GM18519 (cell line): ENCODE data around the gene IL4R.
"Not testable (repeated sequence)": the region's sequence is repeated elsewhere in the genome, so short reads cannot be mapped to it uniquely, and the experiment has no call there.

Source experiments
- ATAC-seq: cut with Tn5 transposase; IDR thresholded peaks from one replicate; pipeline ENCODE4 v1.9.1; 2021; ENCODE audit warnings: mild to moderate bottlenecking, moderate library complexity; ENCODE audit not compliant: unreplicated experiment, low FRiP score

IL4R gene

DNA sequence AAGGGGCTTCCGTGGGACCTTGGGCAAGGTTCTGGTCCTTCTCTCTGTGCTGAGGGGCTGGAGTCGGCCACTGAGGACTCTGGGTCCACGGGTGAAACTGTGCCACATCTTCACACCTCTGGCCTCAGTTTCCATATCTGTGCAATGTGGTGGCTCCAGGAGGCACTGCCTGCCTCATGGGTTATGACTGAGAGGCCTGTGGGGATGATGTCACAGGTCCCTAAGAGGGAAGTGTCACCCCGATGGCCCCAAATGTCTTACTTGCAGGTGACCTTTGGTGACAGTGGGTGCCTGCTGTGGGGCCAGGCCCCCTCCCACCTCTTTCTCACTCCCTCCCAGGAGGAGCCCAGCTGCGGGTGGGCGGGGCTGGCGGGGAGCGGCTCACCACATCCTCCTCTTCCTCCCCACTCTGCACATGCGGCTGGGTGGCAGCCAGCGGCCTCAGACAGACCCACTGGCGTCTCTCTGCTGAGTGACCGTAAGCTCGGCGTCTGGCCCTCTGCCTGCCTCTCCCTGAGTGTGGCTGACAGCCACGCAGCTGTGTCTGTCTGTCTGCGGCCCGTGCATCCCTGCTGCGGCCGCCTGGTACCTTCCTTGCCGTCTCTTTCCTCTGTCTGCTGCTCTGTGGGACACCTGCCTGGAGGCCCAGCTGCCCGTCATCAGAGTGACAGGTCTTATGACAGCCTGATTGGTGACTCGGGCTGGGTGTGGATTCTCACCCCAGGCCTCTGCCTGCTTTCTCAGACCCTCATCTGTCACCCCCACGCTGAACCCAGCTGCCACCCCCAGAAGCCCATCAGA is 88.2 kb downstream of the IL4R start, which contains the start of gene IL21R:
IL21R (plus strand) TSS at position 407 of the 801 bp plus-strand sequence. CDS start 27,898 bp downstream, outside the sequence.
- peak; percentile 41 for ATAC-seq

DNA sequence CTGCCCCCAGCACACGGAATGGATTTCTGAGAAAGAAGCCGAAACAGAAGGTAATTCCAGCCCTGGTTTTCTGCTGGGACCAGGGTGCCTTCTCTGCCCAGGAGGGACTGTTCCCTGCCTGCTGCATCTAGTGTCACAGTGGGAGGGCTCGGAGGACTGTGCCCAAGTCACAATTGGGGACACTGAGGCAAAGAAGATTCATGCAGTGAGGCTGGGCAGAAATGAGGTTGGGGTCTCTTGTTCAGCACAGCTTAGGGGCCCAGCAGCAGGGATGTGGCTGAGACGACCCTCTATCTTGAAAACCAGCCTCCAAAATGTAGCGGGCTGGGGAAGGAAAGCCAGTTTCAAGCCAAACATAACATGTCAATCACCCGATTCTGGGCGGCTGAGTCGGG is 88.8 kb downstream of the IL4R start:
- ATAC-seq, result no peak

DNA sequence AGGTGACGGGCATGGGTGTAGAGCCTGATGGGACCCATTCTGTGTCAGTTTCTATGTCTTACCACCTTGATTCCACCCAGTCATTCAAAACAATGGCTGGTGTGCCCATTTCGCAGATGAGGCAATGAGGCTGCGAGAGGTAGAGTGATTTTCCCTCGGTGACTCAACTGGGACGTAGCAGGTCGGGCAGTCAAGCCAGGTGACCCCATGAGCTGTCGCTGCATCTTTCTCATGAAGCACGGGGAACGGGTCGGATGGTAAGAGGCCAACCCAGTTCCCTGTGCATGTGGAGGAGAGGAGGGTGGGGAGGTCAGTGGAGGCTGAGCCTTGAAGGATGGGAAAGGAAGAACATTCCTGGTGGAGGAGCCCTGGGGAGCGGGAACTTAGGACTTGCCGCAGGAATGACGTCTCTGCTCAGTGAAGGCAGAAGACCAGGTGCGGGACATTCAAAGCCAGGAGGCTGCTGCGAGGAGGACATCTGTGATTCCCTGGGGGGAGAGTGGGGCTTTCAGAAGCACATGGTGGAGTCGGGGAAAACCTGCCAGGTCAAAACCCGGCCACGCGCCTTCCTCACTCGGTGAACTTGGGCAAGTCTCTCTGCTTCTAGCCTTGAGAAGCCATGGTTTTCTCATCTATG is 89.3 kb downstream of the IL4R start:
- ATAC-seq, result no peak

DNA sequence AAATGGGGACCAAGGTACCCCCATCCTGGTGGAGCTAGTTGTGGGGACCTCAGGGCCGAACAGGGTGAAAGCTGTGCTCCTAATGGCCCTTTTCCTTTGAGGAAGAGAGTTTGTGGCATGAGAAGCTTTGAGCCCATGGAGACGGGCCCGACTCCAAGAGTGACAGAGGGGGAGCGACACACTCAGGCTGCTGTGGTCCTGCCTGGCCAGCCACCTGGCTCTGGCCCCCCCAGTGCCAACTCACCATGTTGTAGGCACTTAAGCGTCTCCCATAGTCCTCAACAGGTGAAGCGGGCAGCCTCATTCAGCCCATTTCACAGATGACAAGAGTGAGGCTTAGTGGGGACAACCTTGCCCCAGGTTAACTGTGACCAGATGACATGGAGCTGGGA is 89.8 kb downstream of the IL4R start:
- ATAC-seq, result no peak

DNA sequence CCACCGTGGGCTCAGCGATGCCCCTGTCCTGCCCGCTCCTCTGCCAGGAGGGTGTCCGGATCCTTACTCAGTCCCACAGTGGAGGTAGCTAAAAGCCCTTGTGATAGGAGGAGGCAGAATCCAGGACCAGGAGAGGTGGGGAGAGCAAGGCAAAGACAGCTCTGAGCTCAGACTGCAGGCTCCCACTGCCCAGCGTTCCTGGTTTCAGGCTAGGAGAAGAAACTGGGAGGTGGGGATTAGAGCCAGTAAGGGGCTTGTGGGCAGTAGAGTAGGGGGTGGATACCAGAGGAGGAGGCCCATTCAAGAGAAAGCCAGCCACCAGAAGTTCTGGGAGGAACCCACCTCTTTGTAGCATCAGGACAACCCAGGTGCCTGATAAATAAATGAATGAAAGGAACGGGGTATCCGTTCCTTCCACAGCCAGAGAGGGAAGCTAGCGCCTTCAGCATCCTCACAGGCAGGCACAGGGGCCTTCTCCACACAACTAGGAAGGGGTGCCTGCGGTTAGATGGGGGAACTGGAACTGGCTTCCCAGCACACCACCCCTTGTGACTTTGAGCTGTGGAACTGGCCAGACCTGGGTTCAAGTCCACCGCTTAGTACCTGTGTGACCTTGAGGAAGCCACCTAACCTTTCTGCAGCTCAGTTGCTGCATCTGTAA is 90.5 kb downstream of the IL4R start:
- no peak for ATAC-seq

DNA sequence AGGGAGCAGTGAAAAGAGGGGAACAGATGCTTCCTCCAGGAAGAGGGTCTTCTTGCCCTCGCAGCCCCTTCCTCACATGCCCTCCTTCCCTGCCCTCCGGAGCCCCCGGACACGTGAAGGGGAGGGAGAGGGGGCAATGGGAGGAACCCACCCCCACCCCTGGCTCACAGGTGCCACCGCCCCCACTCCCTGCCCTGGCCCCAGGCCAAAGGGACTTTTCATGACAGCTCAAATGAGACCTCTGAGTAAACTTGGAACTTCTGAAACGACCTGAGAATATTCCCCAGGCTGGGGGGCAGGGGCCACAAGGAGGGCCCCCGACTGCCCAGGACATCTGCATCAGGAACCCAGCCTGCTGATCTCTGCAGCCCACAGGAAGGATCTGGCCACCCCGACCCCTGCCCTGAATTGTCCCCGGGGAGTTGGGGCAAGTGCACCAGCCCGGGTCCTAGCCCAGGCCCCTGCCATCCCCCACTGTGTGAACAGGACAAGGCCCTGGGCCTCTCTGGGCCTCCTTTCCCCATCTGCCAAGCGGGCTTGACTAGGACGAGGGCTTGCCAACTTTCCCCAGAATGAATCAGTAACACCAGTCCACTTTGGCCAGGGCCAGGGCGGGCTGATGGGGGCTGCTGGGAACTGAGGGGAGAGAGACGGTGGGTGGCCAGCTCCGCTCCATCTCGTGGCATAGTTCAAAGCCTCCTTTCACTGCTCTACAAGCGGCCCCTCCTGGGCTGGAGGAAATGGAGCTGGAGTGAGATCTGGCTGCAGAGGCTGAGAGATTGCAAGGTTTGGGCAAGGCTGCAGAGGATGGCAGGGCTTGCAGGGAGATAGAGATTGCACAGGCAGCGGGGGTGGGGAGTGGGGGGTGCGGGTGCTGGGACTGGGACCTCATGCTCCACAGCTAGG is 92.0 kb downstream of the IL4R start:
- ATAC-seq, result no peak

DNA sequence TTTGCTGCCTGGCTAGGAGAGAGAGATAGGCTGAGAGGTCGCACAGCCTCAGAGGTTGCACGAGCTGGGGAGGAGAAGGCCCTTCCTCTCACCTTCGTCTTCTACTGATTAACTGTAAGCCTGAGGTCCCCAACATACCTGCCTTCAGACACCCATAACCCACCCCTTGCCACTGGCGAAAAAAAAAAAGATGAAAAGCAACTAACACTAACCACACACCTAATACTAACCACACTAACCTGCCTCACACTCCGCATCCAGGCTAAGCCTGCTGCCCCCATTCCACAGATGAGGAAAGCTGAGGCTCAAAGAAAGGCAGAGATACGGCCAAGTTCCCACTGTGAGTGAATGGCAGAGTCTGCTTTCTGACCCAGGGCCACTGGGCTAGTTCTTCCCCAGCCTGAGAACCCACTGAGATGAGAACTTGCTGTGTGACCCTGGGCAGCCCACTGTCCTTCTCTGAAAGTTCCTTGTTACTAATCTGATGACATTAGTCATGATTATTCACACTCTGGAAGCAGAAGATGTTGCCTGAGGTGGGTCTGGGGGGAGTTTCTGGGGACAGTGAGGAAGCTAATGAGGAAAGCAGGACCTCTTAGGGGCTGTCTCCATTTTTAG is 92.8 kb downstream of the IL4R start:
- ATAC-seq, result no peak

DNA sequence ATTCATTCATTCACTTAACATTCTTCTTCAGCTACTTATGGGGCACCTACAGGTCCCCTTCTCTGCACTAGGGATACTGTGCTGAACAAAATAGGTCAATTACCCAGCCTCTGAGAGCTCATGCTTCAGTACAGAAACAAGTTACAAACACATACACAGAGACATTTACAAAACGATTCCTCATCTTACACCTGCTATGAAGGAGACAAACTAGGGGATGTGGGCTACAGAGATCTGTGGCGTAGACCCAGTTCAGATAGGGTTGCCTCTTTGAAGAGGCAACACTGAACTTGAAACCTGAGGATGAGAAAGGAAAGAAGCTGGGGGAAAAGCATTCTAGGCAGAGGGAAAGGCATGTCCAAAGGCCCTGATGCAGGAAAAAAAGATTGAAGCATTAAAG is 93.4 kb downstream of the IL4R start:
- no peak for ATAC-seq

DNA sequence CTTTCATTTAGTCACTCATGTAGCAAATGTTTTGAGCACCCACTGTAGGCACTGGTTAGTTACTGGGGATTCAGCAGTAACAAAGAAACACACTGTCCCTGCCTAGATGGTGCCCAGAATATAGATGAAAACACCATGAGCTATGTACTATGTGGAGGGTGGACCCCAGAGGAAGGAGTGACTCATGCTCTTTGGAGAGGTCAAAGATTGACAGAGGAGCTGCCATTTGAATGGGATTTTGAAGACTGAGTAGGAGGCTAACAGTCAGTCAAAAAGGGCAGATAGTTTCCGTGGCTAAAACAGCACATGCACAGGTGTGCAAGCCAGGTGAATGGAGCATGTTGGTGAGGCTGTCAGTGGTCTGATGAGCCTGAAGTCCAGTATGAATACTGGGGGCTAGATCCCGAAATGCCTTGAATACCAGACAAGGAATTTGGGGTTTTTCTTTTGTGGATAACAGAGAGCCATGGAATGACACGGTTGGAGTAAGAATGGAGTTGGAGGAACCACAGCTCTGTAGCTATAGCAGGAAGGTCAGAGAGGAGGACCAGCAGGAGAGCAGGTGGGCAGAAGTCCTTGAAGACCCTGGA is 94.3 kb downstream of the IL4R start:
- peak; percentile 29 for ATAC-seq

DNA sequence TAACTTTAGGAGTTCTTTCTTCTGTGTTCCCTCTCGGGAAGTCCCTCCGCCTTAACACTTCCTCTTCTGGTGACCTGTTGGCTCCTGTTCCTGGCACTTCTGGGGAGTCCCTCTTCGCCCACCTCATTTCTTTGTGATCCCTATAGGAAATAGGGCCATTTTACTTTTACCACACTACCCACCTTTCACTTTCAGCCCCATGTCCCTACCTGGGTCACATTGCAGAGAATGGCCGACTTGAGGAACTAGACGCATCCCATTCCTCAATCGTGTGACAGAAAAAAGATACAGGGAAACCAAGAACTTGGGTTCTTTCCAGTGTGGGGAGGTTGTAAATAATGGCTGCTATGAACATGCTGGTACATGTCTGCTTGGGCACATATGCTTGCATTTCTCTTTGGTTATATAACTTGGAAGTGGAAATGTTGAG is 94.8 kb downstream of the IL4R start:
- peak; percentile 15 for ATAC-seq

DNA sequence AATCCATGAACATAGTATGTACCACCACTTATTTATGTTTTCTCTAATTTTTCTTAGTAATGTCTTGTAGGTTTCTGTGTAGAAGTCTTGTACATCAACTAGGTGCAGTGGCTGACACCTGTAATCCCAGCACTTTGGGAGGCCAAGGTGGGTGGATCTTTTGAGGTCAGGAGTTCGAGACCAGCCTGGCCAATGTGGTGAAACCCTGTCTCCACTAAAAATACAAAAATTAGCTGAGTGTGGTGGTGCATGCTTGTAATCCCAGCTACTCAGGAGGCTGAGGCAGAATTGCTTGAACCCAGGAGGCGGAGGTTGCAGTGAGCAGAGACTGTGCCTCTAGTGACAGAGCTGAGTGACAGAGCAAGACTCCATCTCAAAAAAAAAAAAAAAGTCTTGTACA is 96.2 kb downstream of the IL4R start:
- ATAC-seq, result not testable (repeated sequence)

DNA sequence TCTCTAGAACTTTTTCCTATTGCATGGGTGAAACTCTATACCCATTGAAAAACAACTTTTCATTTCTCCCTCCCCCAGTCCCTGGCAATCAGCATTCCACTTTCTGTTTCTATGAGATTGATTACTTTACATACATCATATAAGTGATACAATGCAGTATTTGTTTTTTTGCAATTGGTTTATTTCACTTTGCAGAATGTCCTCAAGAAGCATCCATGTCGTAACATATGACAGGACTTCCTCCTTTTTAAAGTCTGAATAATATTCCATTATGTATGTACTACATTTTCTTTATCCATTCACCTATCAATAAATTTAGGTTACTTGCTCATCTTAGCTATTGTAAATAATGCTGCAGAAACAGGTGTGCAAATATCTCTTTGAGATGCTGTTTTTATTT is 97.0 kb downstream of the IL4R start:
- ATAC-seq, result no peak

DNA sequence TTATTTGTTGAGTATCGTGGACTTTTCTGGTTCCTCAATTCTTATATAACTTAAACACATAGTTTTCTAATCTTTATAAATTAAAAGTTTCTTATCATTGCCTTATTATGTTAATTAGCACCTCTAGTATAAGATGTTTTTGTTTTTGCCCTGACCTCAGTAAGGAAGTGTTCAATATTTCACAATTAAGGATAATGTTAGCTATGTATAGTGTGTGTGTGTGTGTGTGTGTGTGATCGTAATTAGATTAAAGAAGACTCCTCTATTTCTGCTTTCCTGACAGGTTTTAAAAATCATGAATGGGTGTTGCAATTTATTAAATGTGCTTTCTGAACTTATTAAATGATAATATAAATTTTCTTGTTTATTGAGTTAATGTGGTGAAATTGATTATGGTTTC is 100.2 kb downstream of the IL4R start:
- no peak for ATAC-seq
